Measurements from ENCODE around the gene NUTM1.
"Not testable (repeated sequence)": the region's sequence is repeated elsewhere in the genome, so short reads cannot be mapped to it uniquely, and the experiment has no call there.

The NUTM1 gene

GRCh38 chr15:34336231-34336990 lies 6.7 kb upstream of the NUTM1 start:
- no peak for DNase-seq (ENCODE audit: low read depth)

GRCh38 chr15:34336991-34337556 lies 6.0 kb upstream of the NUTM1 start:
- no peak for DNase-seq (ENCODE audit: low read depth)

GRCh38 chr15:34337557-34338306 lies 5.4 kb upstream of the NUTM1 start, which contains the start of gene SLC12A6:
Gene SLC12A6, minus strand, starts transcription at chr15:34337781. Its CDS starts 1,101 bp downstream, at chr15:34336680.
- DNase-seq (ENCODE audit: low read depth), result peak; percentile 78

GRCh38 chr15:34338347-34338746 lies 4.8 kb upstream of the NUTM1 start:
- no peak for DNase-seq (ENCODE audit: low read depth)

GRCh38 chr15:34339946-34340345 lies 3.2 kb upstream of the NUTM1 start:
- DNase-seq (ENCODE audit: low read depth), result no peak

- no peak for DNase-seq (ENCODE audit: low read depth)
Observed at GRCh38 chr15:34341381-34342212, 1.5 kb upstream of the NUTM1 start.

GRCh38 chr15:34342213-34342736 lies 840 bp upstream of the NUTM1 start:
- not testable (repeated sequence) for DNase-seq (ENCODE audit: low read depth)

- no peak for DNase-seq (ENCODE audit: low read depth)
Observed at GRCh38 chr15:34347951-34348638, 5.0 kb downstream of the NUTM1 start.

- DNase-seq (ENCODE audit: low read depth), result no peak
Observed at GRCh38 chr15:34348735-34349300, 5.7 kb downstream of the NUTM1 start.

GRCh38 chr15:34349769-34350168 lies 6.7 kb downstream of the NUTM1 start:
- DNase-seq (ENCODE audit: low read depth), result no peak

- DNase-seq (ENCODE audit: low read depth), result not testable (repeated sequence)
Observed at GRCh38 chr15:34352996-34353395, 9.9 kb downstream of the NUTM1 start.

- no peak for DNase-seq (ENCODE audit: low read depth)
Observed at GRCh38 chr15:34353627-34354026, 10.5 kb downstream of the NUTM1 start.

- no peak for DNase-seq (ENCODE audit: low read depth)
Observed at GRCh38 chr15:34354286-34354685, 11.2 kb downstream of the NUTM1 start.

GRCh38 chr15:34355241-34355640 lies 12.1 kb downstream of the NUTM1 start:
- no peak for DNase-seq (ENCODE audit: low read depth)

- no peak for DNase-seq (ENCODE audit: low read depth)
Observed at GRCh38 chr15:34357653-34358052, 14.5 kb downstream of the NUTM1 start.

- DNase-seq (ENCODE audit: low read depth), result no peak
Observed at GRCh38 chr15:34358367-34358766, 15.3 kb downstream of the NUTM1 start.

- no peak for DNase-seq (ENCODE audit: low read depth)
Observed at GRCh38 chr15:34358948-34359347, 15.8 kb downstream of the NUTM1 start.

- no peak for DNase-seq (ENCODE audit: low read depth)
Observed at GRCh38 chr15:34359416-34359815, 16.3 kb downstream of the NUTM1 start.

GRCh38 chr15:34360298-34360697 lies 17.2 kb downstream of the NUTM1 start:
- DNase-seq (ENCODE audit: low read depth), result no peak

GRCh38 chr15:34361278-34361677 lies 18.2 kb downstream of the NUTM1 start:
- DNase-seq (ENCODE audit: low read depth), result no peak
